Naive thymus-derived CD4-positive, alpha-beta T cell (primary cell): ENCODE results near the gene SNX30. TPM values are rescaled to one million over a fixed set of nuclear protein-coding genes. Genes with fewer than 3 reads are reported as not detected.

ENCODE experiments used
- ATAC-seq: fragments of 150-1000 bp; cut with Tn5 transposase; 2 replicates; pipeline ENCODE4 v1.10.0; 2021; ENCODE audit warnings: mild to moderate bottlenecking, moderate library complexity
- CTCF ChIA-PET: fragments of 350-600 bp; sonication (Branson Sonifier 250); formaldehyde crosslinking; loops from one replicate; lab custom pipeline; 2021; ENCODE audit warnings: antibody characterized with exemption; lab: Charles Lee
- POLR2A ChIA-PET: fragments of 350-600 bp; sonication (Branson Sonifier 250); formaldehyde crosslinking; loops from one replicate; lab custom pipeline; 2021; ENCODE audit warnings: antibody characterized with exemption, inconsistent platforms; lab: Charles Lee
- DNase-seq, 9 donors: peaks; one replicate each; pipeline versions ENCODE4 v3.0.0 to v3.0.0-alpha.2; 2020 to 2022; ENCODE audit warnings: mixed read lengths in 1 of 9
- H3K27ac ChIP-seq: one replicate; pipeline ENCODE4 v1.7.0; 2013; ENCODE audit warnings: mild to moderate bottlenecking, low read depth, low read length, moderate library complexity
- H3K27me3 ChIP-seq, 2 donors: one replicate each; pipeline ENCODE4 v1.7.0; 2013; ENCODE audit warnings: low read length in 2 of 2, mild to moderate bottlenecking in 2 of 2, moderate library complexity in 2 of 2; ENCODE audit not compliant: control insufficient read depth in 2 of 2, insufficient read depth in 2 of 2
- H3K36me3 ChIP-seq, 3 experiments: 1 replicate in 2 of 3; 2 replicates in 1 of 3; pipeline ENCODE4 v1.7.0; 2013; ENCODE audit warnings: low read length in 3 of 3, mild to moderate bottlenecking in 3 of 3, moderate library complexity in 1 of 3; ENCODE audit not compliant: insufficient read depth in 3 of 3, control insufficient read depth in 2 of 3
- H3K4me1 ChIP-seq, 2 donors: one replicate each; pipeline ENCODE4 v1.7.0; 2013; ENCODE audit warnings: low read length in 2 of 2, mild to moderate bottlenecking in 2 of 2, moderate library complexity in 1 of 2; ENCODE audit not compliant: control insufficient read depth in 2 of 2, insufficient read depth in 2 of 2
- H3K4me3 ChIP-seq: 2 replicates; pipeline ENCODE4 v1.7.0; 2013; ENCODE audit warnings: mild to moderate bottlenecking, low read length
- H3K9me3 ChIP-seq, 3 experiments: 1 replicate in 2 of 3; 2 replicates in 1 of 3; pipeline ENCODE4 v1.7.0; 2013; ENCODE audit warnings: low read length in 3 of 3; ENCODE audit not compliant: control insufficient read depth in 2 of 3
- H3K27ac Mint-ChIP-seq, 9 donors: one replicate each; pipeline ENCODE4 v1.8.0; 2020 to 2022; ENCODE audit warnings: mixed read lengths in 9 of 9, mild to moderate bottlenecking in 8 of 9, moderate library complexity in 5 of 9, inconsistent platforms in 2 of 9
- H3K27me3 Mint-ChIP-seq, 5 donors: one replicate each; pipeline ENCODE4 v1.8.0; 2021 to 2022; ENCODE audit warnings: mixed read lengths in 5 of 5, mild to moderate bottlenecking in 1 of 5
- H3K36me3 Mint-ChIP-seq, 5 donors: one replicate each; pipeline ENCODE4 v1.8.0; 2020 to 2022; ENCODE audit warnings: mixed read lengths in 5 of 5, mild to moderate bottlenecking in 3 of 5, inconsistent platforms in 1 of 5
- H3K4me1 Mint-ChIP-seq, 7 donors: one replicate each; pipeline ENCODE4 v1.8.0; 2020 to 2022; ENCODE audit warnings: mixed read lengths in 7 of 7, mild to moderate bottlenecking in 3 of 7, inconsistent platforms in 1 of 7
- H3K4me3 Mint-ChIP-seq, 10 donors: one replicate each; pipeline ENCODE4 v1.8.0; 2020 to 2022; ENCODE audit warnings: mild to moderate bottlenecking in 10 of 10, mixed read lengths in 10 of 10, moderate library complexity in 6 of 10, inconsistent platforms in 2 of 10
- H3K9me3 Mint-ChIP-seq, 11 donors: one replicate each; pipeline ENCODE4 v1.8.0; 2020 to 2022; ENCODE audit warnings: mixed read lengths in 11 of 11, mild to moderate bottlenecking in 4 of 11, inconsistent platforms in 1 of 11, moderate library complexity in 1 of 11
- intact Hi-C, 2 donors: fragments of 100-400 bp; cut with micrococcal nuclease; formaldehyde crosslinking; loops; one replicate each; pipeline ENCODE4 v1.15.1; 2023
- polyA plus RNA-seq, 2 donors: library from polyadenylated mRNA; unstranded; fragments of 300-500 nt; fragmentation: Illumina TruSeq; gene quantifications; one replicate each; pipeline ENCODE4 v1.2.3, GENCODE V29; 2021
- total RNA-seq, 6 experiments: library from RNA in 5 of 6; stranded (reverse) in 5 of 6; gene quantifications; 1 replicate in 5 of 6; 2 replicates in 1 of 6; pipeline ENCODE4 v1.2.3 and lab custom pipeline; 2021 to 2026

The SNX30 gene
- total and polyA plus RNA-seq, 7 experiments from 2014 or later, result 0.98 to 15.8 (median 8.4) TPM

DNA sequence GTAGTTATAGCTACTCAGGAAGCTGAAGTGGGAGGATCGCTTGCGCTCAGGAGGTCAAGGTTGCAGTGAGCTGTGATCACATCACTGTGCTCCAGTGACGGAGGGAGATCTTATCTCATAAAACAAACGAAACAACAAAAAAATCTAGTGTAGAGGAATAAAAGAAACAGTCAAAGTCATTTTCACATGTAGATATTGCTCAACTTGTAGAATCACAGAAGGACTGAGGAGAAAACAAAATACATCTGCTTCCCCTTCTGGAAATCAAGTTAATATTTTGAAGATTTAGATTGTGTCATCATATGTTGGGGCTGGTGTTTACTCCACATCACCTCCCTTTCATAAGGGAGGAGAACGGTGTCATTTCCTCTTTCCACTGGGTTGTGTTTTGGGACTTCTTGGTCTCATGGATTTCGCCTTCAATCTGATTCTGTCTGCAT lies 148.3 kb downstream of the SNX30 start:
- H3K4me3 ChIP-seq, result no peak overlapping the region
- ChIA-PET CTCF (no interaction called here), POLR2A (no interaction called here)
- H3K9me3 ChIP-seq, result no peaks in the 10 kb centered on the region
- intact Hi-C loops, result no loop called here
- H3K4me1 ChIP-seq, result no peaks in the 10 kb centered on the region
- H3K27ac ChIP-seq, result no peak overlapping the region
- Mint-ChIP-seq H3K36me3 (no peaks in the 10 kb centered on the region), H3K9me3 (peaks cover 0 to 9% (median 3%) of the 10 kb centered on the region in 11 donors), H3K4me3 (no peak overlapping the region), H3K27me3 (peaks cover 37 to 54% (median 39%) of the 10 kb centered on the region in 5 donors), H3K27ac (no peak overlapping the region), H3K4me1 (peaks cover 0 to 31% (median 0%) of the 10 kb centered on the region in 7 donors)
- DNase-seq (no peak), ATAC-seq (peak; percentile 43)
- H3K27me3 ChIP-seq, result no peaks in the 10 kb centered on the region
- H3K36me3 ChIP-seq, result no peaks in the 10 kb centered on the region

DNA sequence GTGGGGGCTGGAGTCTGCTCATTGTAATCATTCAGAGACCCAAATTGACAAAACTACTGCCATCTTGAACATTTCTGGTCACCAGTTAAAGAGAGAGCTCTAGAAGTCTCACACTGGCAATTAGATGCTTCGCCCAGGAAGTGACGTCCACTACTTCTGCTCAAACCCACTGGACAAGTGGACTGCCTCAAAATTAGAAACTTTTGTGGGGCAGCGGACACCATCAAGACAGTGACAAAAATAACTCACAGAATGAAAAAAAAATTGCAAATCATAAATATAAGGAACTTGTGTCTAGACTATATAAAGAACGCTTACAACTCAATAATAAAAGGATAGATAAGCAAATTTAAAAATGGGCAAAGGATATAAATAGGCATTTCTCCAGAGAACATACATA lies 149.9 kb downstream of the SNX30 start:
- H3K9me3 Mint-ChIP-seq, result peaks cover 0 to 6% (median 3%) of the 10 kb centered on the region in 11 donors
- intact Hi-C loops, result no loop called here
- no peaks in the 10 kb centered on the region for H3K36me3 Mint-ChIP-seq
- ATAC-seq (no peak), DNase-seq (no peak)
- Histone ChIP-seq H3K27me3 (no peaks in the 10 kb centered on the region), H3K4me3 (no peak overlapping the region), H3K36me3 (no peaks in the 10 kb centered on the region), H3K4me1 (no peaks in the 10 kb centered on the region), H3K27ac (no peak overlapping the region), H3K9me3 (no peaks in the 10 kb centered on the region)
- peaks cover 33 to 52% (median 42%) of the 10 kb centered on the region in 5 donors for H3K27me3 Mint-ChIP-seq
- POLR2A ChIA-PET, result no interaction called here
- no peak overlapping the region for H3K27ac Mint-ChIP-seq
- CTCF ChIA-PET, result no interaction called here
- no peak overlapping the region for H3K4me3 Mint-ChIP-seq
- H3K4me1 Mint-ChIP-seq, result peaks cover 0 to 28% (median 0%) of the 10 kb centered on the region in 7 donors

DNA sequence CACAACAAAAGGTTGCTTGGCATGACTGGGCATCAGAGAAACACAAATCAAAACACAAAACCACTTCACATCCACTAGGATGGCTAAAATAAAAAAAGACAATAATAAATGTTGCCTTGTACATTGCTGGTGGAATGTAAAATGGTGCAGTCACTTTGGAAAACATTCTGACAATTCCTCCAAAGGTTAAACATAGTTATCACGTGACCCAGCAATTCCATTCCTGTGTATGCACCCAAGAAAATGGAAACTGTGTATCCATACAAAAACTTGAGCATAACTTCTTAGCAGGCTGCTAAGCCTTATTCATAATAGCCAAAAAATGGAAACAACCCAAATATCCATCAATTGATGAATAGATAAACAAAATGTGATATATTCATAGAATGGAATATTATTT lies 150.3 kb downstream of the SNX30 start:
- POLR2A ChIA-PET, result no interaction called here
- H3K4me3 Mint-ChIP-seq, result no peak overlapping the region
- no peak overlapping the region for H3K27ac ChIP-seq
- H3K27ac Mint-ChIP-seq, result no peak overlapping the region
- H3K4me1 ChIP-seq, result no peaks in the 10 kb centered on the region
- H3K27me3 ChIP-seq, result no peaks in the 10 kb centered on the region
- no peaks in the 10 kb centered on the region for H3K9me3 ChIP-seq
- peaks cover 0 to 3% (median 2%) of the 10 kb centered on the region in 11 donors for H3K9me3 Mint-ChIP-seq
- H3K27me3 Mint-ChIP-seq, result peaks cover 32 to 49% (median 40%) of the 10 kb centered on the region in 5 donors
- H3K4me1 Mint-ChIP-seq, result peaks cover 0 to 25% (median 0%) of the 10 kb centered on the region in 7 donors
- no peaks in the 10 kb centered on the region for H3K36me3 ChIP-seq
- intact Hi-C loops, result no loop called here
- CTCF ChIA-PET, result no interaction called here
- no peak overlapping the region for H3K4me3 ChIP-seq
- no peaks in the 10 kb centered on the region for H3K36me3 Mint-ChIP-seq
- DNase-seq (no peak), ATAC-seq (no peak)

DNA sequence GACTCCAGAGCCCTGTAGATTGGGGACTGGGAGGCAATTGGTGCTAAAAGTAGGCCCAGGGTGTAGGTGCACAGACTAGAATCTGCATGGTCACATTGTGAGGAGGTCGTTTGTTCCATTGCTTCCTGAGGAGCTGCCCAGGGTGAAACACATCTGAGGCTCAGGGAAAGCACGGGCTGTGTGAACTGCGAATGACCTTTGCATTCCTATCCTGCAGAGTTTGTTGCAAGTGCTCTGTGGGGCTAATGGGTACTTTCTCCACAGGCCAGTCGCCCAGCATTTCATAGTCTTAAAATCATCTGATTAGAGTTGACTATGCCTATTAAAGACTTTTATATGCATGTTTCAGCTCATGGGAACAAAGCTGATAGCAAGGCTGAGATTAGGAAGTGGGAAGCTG lies 154.5 kb downstream of the SNX30 start:
- no peak overlapping the region for H3K27ac ChIP-seq
- no peaks in the 10 kb centered on the region for H3K4me1 ChIP-seq
- no peaks in the 10 kb centered on the region for H3K36me3 ChIP-seq
- POLR2A ChIA-PET, result no interaction called here
- no peaks in the 10 kb centered on the region for H3K27me3 ChIP-seq
- no peak overlapping the region for H3K4me3 Mint-ChIP-seq
- DNase-seq (no peak), ATAC-seq (no peak)
- no peaks in the 10 kb centered on the region for H3K9me3 ChIP-seq
- peaks cover 21 to 34% (median 23%) of the 10 kb centered on the region in 5 donors for H3K27me3 Mint-ChIP-seq
- peaks cover 0 to 9% (median 0%) of the 10 kb centered on the region in 7 donors for H3K4me1 Mint-ChIP-seq
- intact Hi-C loops, result no loop called here
- CTCF ChIA-PET, result no interaction called here
- no peaks in the 10 kb centered on the region for H3K9me3 Mint-ChIP-seq
- no peak overlapping the region for H3K27ac Mint-ChIP-seq
- no peaks in the 10 kb centered on the region for H3K36me3 Mint-ChIP-seq
- H3K4me3 ChIP-seq, result no peak overlapping the region

DNA sequence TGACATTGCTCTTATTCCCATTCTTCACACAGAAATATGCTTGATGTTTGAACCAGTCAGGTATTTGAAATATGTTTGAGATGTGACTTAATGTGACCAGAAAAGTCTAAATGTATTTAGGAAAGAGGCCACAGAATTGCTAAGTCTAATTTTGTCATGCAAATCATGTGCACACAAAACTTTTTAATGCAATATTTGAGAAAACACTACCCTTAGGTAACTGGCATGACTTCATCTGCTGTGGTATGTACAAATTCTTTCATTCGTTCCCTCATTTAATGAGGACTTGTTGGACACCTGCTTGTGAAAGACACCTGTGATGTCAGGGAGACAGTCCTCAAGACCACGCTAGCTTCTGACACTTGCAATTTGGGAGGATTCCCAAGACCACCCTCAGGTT lies 161.2 kb downstream of the SNX30 start:
- no peaks in the 10 kb centered on the region for H3K4me1 Mint-ChIP-seq
- H3K4me3 ChIP-seq, result no peak overlapping the region
- no peak for ATAC-seq
- ChIA-PET CTCF (no interaction called here), POLR2A (no interaction called here)
- H3K27me3 ChIP-seq, result no peaks in the 10 kb centered on the region
- H3K4me3 Mint-ChIP-seq, result no peak overlapping the region
- no peak overlapping the region for H3K27ac ChIP-seq
- peaks cover 0 to 25% (median 16%) of the 10 kb centered on the region in 5 donors for H3K27me3 Mint-ChIP-seq
- DNase-seq, result no peak
- no peaks in the 10 kb centered on the region for H3K4me1 ChIP-seq
- H3K9me3 Mint-ChIP-seq, result no peaks in the 10 kb centered on the region
- no peak overlapping the region for H3K27ac Mint-ChIP-seq
- H3K36me3 Mint-ChIP-seq, result no peaks in the 10 kb centered on the region
- intact Hi-C loops, result no loop called here
- no peaks in the 10 kb centered on the region for H3K9me3 ChIP-seq
- H3K36me3 ChIP-seq, result no peaks in the 10 kb centered on the region

DNA sequence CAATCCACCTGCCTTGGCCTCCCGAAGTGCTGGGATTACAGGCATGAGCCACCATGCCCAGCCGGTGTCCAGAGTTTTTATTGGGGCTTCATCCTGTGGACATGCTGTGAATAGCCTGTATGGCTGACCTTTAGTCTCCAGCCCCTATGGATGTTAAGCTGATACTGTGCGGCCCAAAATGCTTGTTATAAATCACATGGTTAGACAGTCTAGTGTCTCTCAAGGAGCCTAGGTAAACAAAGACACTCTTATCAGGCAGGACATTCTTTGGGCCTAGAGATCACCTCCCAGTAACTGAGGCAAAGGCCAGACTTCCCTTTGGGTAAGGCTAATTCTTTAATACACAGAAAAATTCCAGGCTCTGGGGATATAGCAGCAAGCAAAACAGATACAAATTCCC lies 162.1 kb downstream of the SNX30 start:
- H3K4me3 Mint-ChIP-seq, result no peak overlapping the region
- H3K27ac Mint-ChIP-seq, result no peak overlapping the region
- H3K36me3 Mint-ChIP-seq, result no peaks in the 10 kb centered on the region
- Histone ChIP-seq H3K27me3 (no peaks in the 10 kb centered on the region), H3K36me3 (no peaks in the 10 kb centered on the region), H3K27ac (no peak overlapping the region), H3K4me3 (no peak overlapping the region), H3K9me3 (no peaks in the 10 kb centered on the region), H3K4me1 (no peaks in the 10 kb centered on the region)
- ChIA-PET POLR2A (no interaction called here), CTCF (no interaction called here)
- no peak for DNase-seq
- no peaks in the 10 kb centered on the region for H3K9me3 Mint-ChIP-seq
- no peak for ATAC-seq
- intact Hi-C loops, result no loop called here
- peaks cover 0 to 28% (median 14%) of the 10 kb centered on the region in 5 donors for H3K27me3 Mint-ChIP-seq
- no peaks in the 10 kb centered on the region for H3K4me1 Mint-ChIP-seq

DNA sequence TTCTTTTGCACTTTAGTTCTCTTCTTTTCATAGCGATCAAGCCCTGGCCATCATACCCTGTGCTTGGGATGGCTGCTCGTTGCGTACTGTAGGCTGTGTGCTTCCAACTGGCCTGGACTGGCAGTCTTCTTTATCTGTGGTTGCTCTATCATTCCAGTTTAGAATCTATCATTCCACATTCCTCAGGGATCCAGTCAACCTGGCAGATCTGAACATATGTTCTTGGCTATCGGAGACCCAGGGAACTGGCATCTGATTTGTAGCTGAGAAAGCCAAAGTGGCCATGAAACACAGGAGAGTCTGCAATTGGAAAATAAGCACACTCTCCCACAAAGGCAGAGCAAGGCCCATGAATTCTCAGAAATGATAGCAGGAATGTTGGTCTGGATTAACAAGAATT lies 162.8 kb downstream of the SNX30 start:
- Histone ChIP-seq H3K36me3 (no peaks in the 10 kb centered on the region), H3K4me3 (no peak overlapping the region), H3K4me1 (no peaks in the 10 kb centered on the region), H3K27ac (no peak overlapping the region), H3K9me3 (no peaks in the 10 kb centered on the region), H3K27me3 (no peaks in the 10 kb centered on the region)
- H3K4me1 Mint-ChIP-seq, result no peaks in the 10 kb centered on the region
- ChIA-PET POLR2A (no interaction called here), CTCF (no interaction called here)
- intact Hi-C loops, result no loop called here
- H3K9me3 Mint-ChIP-seq, result no peaks in the 10 kb centered on the region
- no peaks in the 10 kb centered on the region for H3K36me3 Mint-ChIP-seq
- H3K27me3 Mint-ChIP-seq, result peaks cover 5 to 30% (median 18%) of the 10 kb centered on the region in 5 donors
- no peak overlapping the region for H3K27ac Mint-ChIP-seq
- no peak overlapping the region for H3K4me3 Mint-ChIP-seq
- DNase-seq (no peak), ATAC-seq (no peak)
